Measurements from ENCODE around the gene APIP. TPM values are rescaled to one million over a fixed set of nuclear protein-coding genes. Genes with fewer than 3 reads are reported as not detected.

Gene APIP
- total RNA-seq, 4 donors from 2014 or later, result 28.8 to 54.9 (median 33.6) TPM

GRCh38 chr11:34840736-34841386, 75.3 kb downstream of the APIP start:
- Histone ChIP-seq H3K36me3 (no peaks in the 10 kb centered on the region), H3K27me3 (peaks cover 8% of the 10 kb centered on the region), H3K4me1 (no peaks in the 10 kb centered on the region), H3K4me3 (no peak overlapping the region), H3K9me3 (no peaks in the 10 kb centered on the region), H3K27ac (no peak overlapping the region)
- ATAC-seq, result no peak
- 60 to 69% methylated on average over 2 to 3 of the region's 4 CpGs for WGBS, 2 donors (ENCODE audit: low coverage in 1 of 2)
- peak in 1 of 4 experiments; percentile 32 for TF ChIP-seq CTCF (IDR thresholded peaks at IDR 0.05)
- no peak for TF ChIP-seq POLR2A (IDR thresholded peaks at IDR 0.05)
- TF ChIP-seq POLR2AphosphoS5 (IDR thresholded peaks at IDR 0.05), result no peak
- TF ChIP-seq EP300 (IDR thresholded peaks at IDR 0.05), result no peak

- no peaks in the 10 kb centered on the region for H3K36me3 ChIP-seq
- no peaks in the 10 kb centered on the region for H3K9me3 ChIP-seq
- no peak overlapping the region for H3K27ac ChIP-seq
- H3K4me3 ChIP-seq, result no peak overlapping the region
- H3K27me3 ChIP-seq, result peaks cover 8% of the 10 kb centered on the region
- 95% methylated on average over 2 of the region's 2 CpGs; no CpG with 5 or more reads in 1 of the 2 donors for WGBS, 2 donors (ENCODE audit: low coverage in 1 of 2)
- TF ChIP-seq POLR2A (IDR thresholded peaks at IDR 0.05) (no peak), CTCF (IDR thresholded peaks at IDR 0.05) (no peak), EP300 (IDR thresholded peaks at IDR 0.05) (no peak), POLR2AphosphoS5 (IDR thresholded peaks at IDR 0.05) (no peak)
- ATAC-seq, result no peak
- H3K4me1 ChIP-seq, result no peaks in the 10 kb centered on the region
Observed at GRCh38 chr11:34839969-34840368, 76.2 kb downstream of the APIP start.

DNA sequence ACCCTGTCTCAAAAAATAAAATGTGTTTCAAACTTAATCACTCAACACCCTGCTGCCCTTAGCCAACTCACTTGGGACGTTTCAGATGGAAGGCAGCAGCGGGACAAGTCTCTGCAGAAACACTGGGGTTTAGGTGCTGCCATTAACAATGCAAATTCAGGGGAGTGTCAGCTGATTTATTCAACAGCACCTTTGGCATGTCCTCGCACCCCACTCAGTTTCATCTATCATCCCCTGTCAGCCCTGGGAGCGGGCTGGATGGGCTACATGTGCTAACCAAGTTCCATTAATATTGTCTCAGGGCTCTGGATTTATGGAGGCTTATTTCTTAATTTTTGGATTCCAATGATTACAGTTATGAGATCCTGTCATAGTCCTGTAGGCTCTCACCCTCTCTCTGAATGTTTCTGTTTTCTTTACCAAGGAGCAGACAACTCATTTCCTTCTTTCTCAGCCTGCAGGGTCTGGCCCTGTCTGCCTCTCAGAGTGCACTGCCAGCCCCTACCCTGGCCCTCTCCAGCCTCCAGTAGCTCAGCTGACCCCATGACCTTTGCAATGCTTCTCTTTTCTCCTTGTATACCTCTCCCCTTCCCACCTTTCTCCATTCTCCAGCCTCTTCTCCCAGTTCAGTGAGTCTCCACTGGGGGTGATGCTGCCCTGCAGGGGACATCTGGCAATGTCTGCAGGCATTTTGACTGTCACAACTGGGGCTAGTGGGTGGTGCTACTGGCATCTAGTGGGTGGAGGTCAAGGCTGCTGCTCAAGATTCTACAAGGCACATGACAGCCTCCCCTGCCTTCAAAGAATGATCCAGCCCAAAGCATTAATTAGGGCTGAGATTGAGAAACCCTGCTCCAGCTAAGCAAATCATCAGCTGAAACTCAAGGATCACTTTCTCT, 79.0 kb downstream of the APIP start:
- WGBS, 2 donors (ENCODE audit: low coverage in 1 of 2), result 14 to 52% methylated on average over 1 to 4 of the region's 4 CpGs
- no peak for ATAC-seq
- Histone ChIP-seq H3K4me3 (no peak overlapping the region), H3K27ac (no peak overlapping the region), H3K4me1 (no peaks in the 10 kb centered on the region), H3K36me3 (no peaks in the 10 kb centered on the region), H3K27me3 (peaks cover 8% of the 10 kb centered on the region), H3K9me3 (peaks cover 0 to 4% (median 0%) of the 10 kb centered on the region in 3 donors)
- TF ChIP-seq POLR2A (IDR thresholded peaks at IDR 0.05) (no peak), POLR2AphosphoS5 (IDR thresholded peaks at IDR 0.05) (no peak), EP300 (IDR thresholded peaks at IDR 0.05) (no peak)

- H3K4me1 ChIP-seq, result no peaks in the 10 kb centered on the region
- H3K4me3 ChIP-seq, result no peak overlapping the region
- ATAC-seq, result no peak
- peaks cover 0 to 4% (median 0%) of the 10 kb centered on the region in 3 donors for H3K9me3 ChIP-seq
- TF ChIP-seq POLR2AphosphoS5 (IDR thresholded peaks at IDR 0.05), result no peak
- no peak for TF ChIP-seq CTCF (IDR thresholded peaks at IDR 0.05)
- no peak for TF ChIP-seq EP300 (IDR thresholded peaks at IDR 0.05)
- TF ChIP-seq POLR2A (IDR thresholded peaks at IDR 0.05), result no peak
- no peak overlapping the region for H3K27ac ChIP-seq
- H3K36me3 ChIP-seq, result no peaks in the 10 kb centered on the region
- H3K27me3 ChIP-seq, result peaks cover 8% of the 10 kb centered on the region
Observed at GRCh38 chr11:34833602-34834001, 82.6 kb downstream of the APIP start.

Small RNA genes lying within 50 kb of the gene (small RNA-seq; reads per million reads assigned to genes)
- 0 to 1.3 (median 0.77) reads per million in 4 donors for gene MIR1343

Other genes with a start within 250 kb of the APIP start
- 10 to 100 TPM; 28.7 to 50.1 (median 39.6) TPM for gene PDHX, start 239 bp upstream of the APIP start, total RNA-seq
- 100 to 1,000 TPM; 211 to 319 (median 266) TPM for gene CD44, start 222.8 kb upstream of the APIP start, total RNA-seq